HT1080 (cell line): ENCODE measurements around the gene UGT2B28. TPM values are rescaled to one million over a fixed set of nuclear protein-coding genes. Genes with fewer than 3 reads are reported as not detected.
"Not testable (repeated sequence)": the region's sequence is repeated elsewhere in the genome, so short reads cannot be mapped to it uniquely, and the experiment has no call there.

Experiments used
- DNase-seq: peaks from one replicate; pipeline ENCODE4 v3.0.0-alpha.2; 2015; ENCODE audit warnings: low read depth
- total RNA-seq: library from RNA; depleted of rRNA; stranded (reverse); fragments of >200 nt; shearing (Covaris generic); gene quantifications from 2 replicates; pipeline ENCODE4 v1.2.3, GENCODE V29; 2014; rRNA removed

The UGT2B28 gene
- total RNA-seq, 1 experiment from 2014 or later: not detected

GRCh38 chr4:69343114-69343513 lies 62.8 kb downstream of the UGT2B28 start:
- not testable (repeated sequence) for DNase-seq

- not testable (repeated sequence) for DNase-seq
These were observed 63.5 kb downstream of the UGT2B28 start for GRCh38 chr4:69343558-69344420.

Other genes with a start within 250 kb of the UGT2B28 start
- gene UGT2B7, start 184.0 kb upstream of the UGT2B28 start, total RNA-seq: not detected in 2 replicates
- not detected in 2 replicates for gene UGT2B11, start 65.7 kb upstream of the UGT2B28 start, total RNA-seq
- gene UGT2B4, start 215.4 kb downstream of the UGT2B28 start, total RNA-seq: not detected in 2 replicates